A673 (cell line): ENCODE results near the gene ADTRP. TPM values are rescaled to one million over a fixed set of nuclear protein-coding genes. Genes with fewer than 3 reads are reported as not detected.

Source experiments
- BruUV-seq: library from RNA; stranded (reverse); fragments of 400-500 nt; replicated peaks from 2 replicates; lab custom pipeline; 2021; lab: Mats Ljungman, UMichigan
- CTCF ChIA-PET: fragments of 300-600 bp; sonication (Branson Sonifier 250); formaldehyde crosslinking; loops from one replicate; lab custom pipeline; 2022; ENCODE audit warnings: antibody characterized with exemption; lab: Charles Lee
- POLR2A ChIA-PET: fragments of 300-600 bp; sonication (Branson Sonifier 250); formaldehyde crosslinking; loops from one replicate; lab custom pipeline; 2022; ENCODE audit warnings: antibody characterized with exemption; ENCODE audit not compliant: low non-redundant PET; lab: Charles Lee
- DNase-seq: peaks from one replicate; pipeline ENCODE4 v3.0.0-alpha.2; 2015; ENCODE audit warnings: low spot score
- H3K27ac ChIP-seq: fragments of 200-600 bp; sonication (generic); 2 replicates; pipeline ENCODE4 v1.5.1; 2016; ENCODE audit warnings: mixed run types, low read depth, mild to moderate bottlenecking, mixed read lengths, antibody characterized with exemption, low read length; ENCODE audit not compliant: poor library complexity, severe bottlenecking
- H3K27me3 ChIP-seq: fragments of 200-600 bp; sonication (generic); replicated peaks from 2 replicates; pipeline ENCODE4 v1.6.1; 2017; ENCODE audit warnings: mixed run types, low read depth, mild to moderate bottlenecking, mixed read lengths, antibody characterized with exemption, low read length; ENCODE audit not compliant: insufficient read depth, poor library complexity
- H3K36me3 ChIP-seq: fragments of 200-600 bp; sonication (generic); 2 replicates; pipeline ENCODE4 v1.6.1; 2016; ENCODE audit warnings: mixed run types, mild to moderate bottlenecking, mixed read lengths, antibody characterized with exemption, low read length; ENCODE audit not compliant: insufficient read depth, poor library complexity, severe bottlenecking
- H3K4me1 ChIP-seq: fragments of 200-600 bp; sonication (generic); 2 replicates; pipeline ENCODE4 v1.6.1; 2017; ENCODE audit warnings: mixed run types, mild to moderate bottlenecking, mixed read lengths, antibody characterized with exemption, low read length; ENCODE audit not compliant: insufficient read depth, poor library complexity, severe bottlenecking
- H3K4me3 ChIP-seq: fragments of 200-600 bp; sonication (generic); 2 replicates; pipeline ENCODE4 v1.5.1; 2016; ENCODE audit warnings: low read depth, mixed run types, mild to moderate bottlenecking, mixed read lengths, low read length; ENCODE audit not compliant: poor library complexity, severe bottlenecking
- H3K9me3 ChIP-seq: fragments of 200-600 bp; sonication (generic); 2 replicates; pipeline ENCODE4 v1.6.1; 2016; ENCODE audit warnings: mixed run types, low read depth, mild to moderate bottlenecking, mixed read lengths, antibody characterized with exemption, low read length; ENCODE audit not compliant: poor library complexity, severe bottlenecking
- EZH2 ChIP-seq: fragments of 200-600 bp; sonication (generic); IDR thresholded peaks from 2 replicates; pipeline ENCODE4 v1.6.1; 2017; ENCODE audit warnings: borderline replicate concordance, low read depth, mild to moderate bottlenecking, mixed read lengths, antibody characterized with exemption, low read length; ENCODE audit not compliant: poor library complexity, severe bottlenecking
- intact Hi-C: fragments of 100-400 bp; cut with micrococcal nuclease; formaldehyde crosslinking; loops from one replicate; pipeline ENCODE4 v1.10.0; 2022; ENCODE audit not compliant: unreplicated experiment
- total RNA-seq: library from RNA; stranded (reverse); gene quantifications from 2 replicates; pipeline ENCODE4 v1.2.3, GENCODE V29; 2021
- TF ChIP-seq, protein P1 (sequence below): fragments of 300-800, 200-600 bp; sonication (generic); conservative IDR thresholded peaks from 2 replicates; pipeline ENCODE4 v1.5.1; 2017; ENCODE audit warnings: low read depth, mild to moderate bottlenecking, antibody characterized with exemption, low read length, moderate library complexity, mixed read lengths

Gene ADTRP
- total RNA-seq, 1 experiment from 2014 or later, result not detected

- TF ChIP-seq EZH2, result no peak
- TF ChIP-seq, protein P1, sequence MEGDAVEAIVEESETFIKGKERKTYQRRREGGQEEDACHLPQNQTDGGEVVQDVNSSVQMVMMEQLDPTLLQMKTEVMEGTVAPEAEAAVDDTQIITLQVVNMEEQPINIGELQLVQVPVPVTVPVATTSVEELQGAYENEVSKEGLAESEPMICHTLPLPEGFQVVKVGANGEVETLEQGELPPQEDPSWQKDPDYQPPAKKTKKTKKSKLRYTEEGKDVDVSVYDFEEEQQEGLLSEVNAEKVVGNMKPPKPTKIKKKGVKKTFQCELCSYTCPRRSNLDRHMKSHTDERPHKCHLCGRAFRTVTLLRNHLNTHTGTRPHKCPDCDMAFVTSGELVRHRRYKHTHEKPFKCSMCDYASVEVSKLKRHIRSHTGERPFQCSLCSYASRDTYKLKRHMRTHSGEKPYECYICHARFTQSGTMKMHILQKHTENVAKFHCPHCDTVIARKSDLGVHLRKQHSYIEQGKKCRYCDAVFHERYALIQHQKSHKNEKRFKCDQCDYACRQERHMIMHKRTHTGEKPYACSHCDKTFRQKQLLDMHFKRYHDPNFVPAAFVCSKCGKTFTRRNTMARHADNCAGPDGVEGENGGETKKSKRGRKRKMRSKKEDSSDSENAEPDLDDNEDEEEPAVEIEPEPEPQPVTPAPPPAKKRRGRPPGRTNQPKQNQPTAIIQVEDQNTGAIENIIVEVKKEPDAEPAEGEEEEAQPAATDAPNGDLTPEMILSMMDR, result no peak
- H3K4me1 ChIP-seq, result no peaks in the 10 kb centered on the region
- no peaks in the 10 kb centered on the region for H3K36me3 ChIP-seq
- POLR2A ChIA-PET, result no interaction called here
- H3K27me3 ChIP-seq, result no peaks in the 10 kb centered on the region
- intact Hi-C loops, result no loop called here
- DNase-seq, result no peak
- no TSS peak for BruUV-seq
- no peaks in the 10 kb centered on the region for H3K9me3 ChIP-seq
- H3K27ac ChIP-seq, result no peak overlapping the region
- no peak overlapping the region for H3K4me3 ChIP-seq
- CTCF ChIA-PET, result no interaction called here
Observed at GRCh38 chr6:11784341-11784740, 5.7 kb upstream of the ADTRP start.

- Histone ChIP-seq H3K4me1 (no peaks in the 10 kb centered on the region), H3K4me3 (no peak overlapping the region), H3K27me3 (no peaks in the 10 kb centered on the region), H3K9me3 (no peaks in the 10 kb centered on the region), H3K36me3 (no peaks in the 10 kb centered on the region), H3K27ac (no peak overlapping the region)
- ChIA-PET CTCF (no interaction called here), POLR2A (no interaction called here)
- TF ChIP-seq EZH2, result no peak
- TF ChIP-seq, protein P1, result no peak
- intact Hi-C loops, result no loop called here
- no peak for DNase-seq
- no TSS peak for BruUV-seq
Observed at GRCh38 chr6:11783524-11784064, 5.0 kb upstream of the ADTRP start.

DNA sequence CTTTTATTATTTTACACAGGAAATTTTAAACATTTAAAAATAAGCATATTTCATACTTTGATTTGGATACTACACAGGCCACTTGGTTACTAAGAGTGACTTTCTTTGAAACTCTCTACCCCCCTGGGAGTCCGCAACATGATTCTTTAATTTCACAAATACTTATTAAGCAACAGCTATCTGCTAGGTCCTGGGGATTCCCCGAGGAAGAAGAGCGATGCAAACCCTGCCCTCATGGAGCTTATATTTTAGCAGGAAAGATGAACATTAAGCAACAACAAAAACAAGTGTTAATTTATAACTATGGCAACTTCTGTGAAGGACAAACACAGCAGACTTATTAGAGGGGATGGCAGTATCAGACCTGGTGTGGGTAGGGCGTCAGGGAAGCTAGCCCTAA, 3.9 kb upstream of the ADTRP start:
- no peaks in the 10 kb centered on the region for H3K9me3 ChIP-seq
- POLR2A ChIA-PET, result no interaction called here
- H3K4me1 ChIP-seq, result no peaks in the 10 kb centered on the region
- H3K4me3 ChIP-seq, result no peak overlapping the region
- H3K36me3 ChIP-seq, result no peaks in the 10 kb centered on the region
- no peak for TF ChIP-seq EZH2
- TF ChIP-seq, protein P1, result no peak
- BruUV-seq, result no TSS peak
- intact Hi-C loops, result no loop called here
- CTCF ChIA-PET, result no interaction called here
- no peaks in the 10 kb centered on the region for H3K27me3 ChIP-seq
- H3K27ac ChIP-seq, result no peak overlapping the region
- DNase-seq, result no peak
